SU-DHL-6 (cell line): ENCODE data around the gene DPH1.
A peak's percentile ranks its signal among the peaks of the same experiment; 100 is the strongest.

Experiments
- H2AFZ ChIP-seq: fragments of 200-600 bp; sonication (generic); 2 replicates; pipeline ENCODE4 v1.6.1; 2014; ENCODE audit warnings: low read depth, mild to moderate bottlenecking, moderate library complexity, mixed read lengths, antibody characterized with exemption, low read length; ENCODE audit not compliant: severe bottlenecking
- H3F3A ChIP-seq: fragments of 200-600 bp; shearing (Covaris generic); 2 replicates; pipeline ENCODE4 v1.6.0; 2016; ENCODE audit warnings: antibody characterized with exemption, mild to moderate bottlenecking; ENCODE audit not compliant: insufficient read depth
- H3K27ac ChIP-seq: fragments of 200-600 bp; sonication (generic); 2 replicates; pipeline ENCODE4 v1.5.1; 2016; ENCODE audit warnings: low read depth, mild to moderate bottlenecking, low read length, moderate library complexity, mixed read lengths
- H3K27me3 ChIP-seq: fragments of 200-600 bp; sonication (generic), shearing (Covaris generic); 2 replicates; pipeline ENCODE4 v1.6.0; 2014; ENCODE audit warnings: mild to moderate bottlenecking, low read length
- H3K36me3 ChIP-seq: fragments of 200-600 bp; sonication (generic); 2 replicates; pipeline ENCODE4 v1.6.1; 2014; ENCODE audit warnings: mild to moderate bottlenecking, low read length, mixed read lengths
- H3K4me2 ChIP-seq: fragments of 300-600, 200-600 bp; shearing (Covaris generic), sonication (generic); 2 replicates; pipeline ENCODE4 v1.6.0; 2014; ENCODE audit warnings: low read length, low read depth, mild to moderate bottlenecking; ENCODE audit not compliant: poor library complexity, severe bottlenecking
- H3K4me3 ChIP-seq: fragments of 200-600 bp; sonication (generic); 2 replicates; pipeline ENCODE4 v1.5.1; 2014; ENCODE audit warnings: antibody characterized with exemption, low read length, mild to moderate bottlenecking, mixed read lengths; ENCODE audit not compliant: insufficient read depth, poor library complexity, severe bottlenecking
- H3K79me2 ChIP-seq: fragments of 200-600 bp; sonication (generic); 2 replicates; pipeline ENCODE4 v1.6.1; 2014; ENCODE audit warnings: mild to moderate bottlenecking, low read length, moderate library complexity; ENCODE audit not compliant: insufficient read depth
- H3K9ac ChIP-seq: fragments of 200-600 bp; sonication (generic); 2 replicates; pipeline ENCODE4 v1.7.0; 2014; ENCODE audit warnings: mild to moderate bottlenecking, low read length
- H3K9me2 ChIP-seq: fragments of 200-600 bp; sonication (generic); replicated peaks from 2 replicates; pipeline ENCODE4 v1.6.1; 2014; ENCODE audit warnings: low read length; ENCODE audit not compliant: insufficient read depth
- H3K9me3 ChIP-seq: fragments of 200-600 bp; sonication (generic); 2 replicates; pipeline ENCODE4 v1.6.1; 2014; ENCODE audit warnings: low read length, mixed read lengths; ENCODE audit not compliant: insufficient read depth
- H4K20me1 ChIP-seq: fragments of 200-600 bp; sonication (generic); 2 replicates; pipeline ENCODE4 v1.6.1; 2014; ENCODE audit warnings: low read depth, mild to moderate bottlenecking, antibody characterized with exemption, low read length, moderate library complexity, mixed read lengths
- EZH2phosphoT487 ChIP-seq: fragments of 200-600 bp; sonication (generic), shearing (Covaris generic); conservative IDR thresholded peaks from 2 replicates; pipeline ENCODE4 v1.6.1; 2018; ENCODE audit warnings: mild to moderate bottlenecking, antibody characterized with exemption, low read length, moderate library complexity, mixed read lengths
- TF ChIP-seq, protein P1 (sequence below): fragments of 200-600 bp; sonication (generic); IDR thresholded peaks from one replicate; pipeline ENCODE4 v1.5.1; 2017; ENCODE audit warnings: antibody characterized with exemption, mild to moderate bottlenecking, low read length, moderate library complexity; ENCODE audit not compliant: insufficient read depth, poor library complexity, severe bottlenecking

Gene DPH1

DNA sequence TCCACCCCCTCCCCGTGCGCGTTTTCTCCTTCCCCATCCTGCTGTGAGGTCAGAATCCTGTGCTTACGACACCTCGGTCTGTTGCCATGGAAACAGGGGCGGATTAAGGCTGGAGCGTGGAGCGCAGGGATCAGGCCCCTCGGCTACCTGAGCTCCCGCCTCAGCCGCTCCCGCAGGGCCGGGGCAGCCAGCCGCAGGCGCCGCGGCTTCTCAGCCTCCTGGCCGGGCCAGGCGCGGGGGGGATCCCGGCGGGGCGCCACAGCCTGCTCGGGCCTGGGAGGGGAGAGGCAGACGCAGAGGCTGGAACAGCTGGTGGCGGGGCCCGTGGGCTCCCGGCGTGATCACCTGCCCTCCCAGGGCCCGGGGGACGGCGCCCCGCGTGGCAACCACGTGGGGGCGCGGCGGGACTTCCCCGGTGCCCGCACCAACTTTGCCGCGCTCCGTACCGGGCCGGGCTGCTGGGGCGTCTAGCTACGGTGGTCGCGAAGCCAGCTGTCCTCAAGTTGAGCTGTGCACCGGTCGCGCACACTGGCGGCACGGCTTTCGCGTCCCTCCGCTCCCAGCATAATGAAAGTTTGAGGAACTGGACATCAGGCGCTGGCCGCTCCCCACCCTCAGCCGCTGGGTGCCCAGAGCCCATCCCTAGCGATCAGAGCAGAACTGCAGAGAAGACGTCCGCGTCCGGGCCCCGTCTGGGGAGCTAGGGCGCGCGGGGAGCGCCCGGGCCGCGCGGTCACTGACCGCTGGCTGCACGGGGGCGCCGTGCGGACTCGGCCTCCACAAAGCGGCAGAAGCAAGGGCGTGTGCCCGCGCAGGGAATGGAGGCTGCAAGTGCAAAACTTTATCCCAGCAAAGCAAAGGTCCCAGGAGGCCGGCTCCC lies 6.0 kb upstream of the DPH1 start:
- no peaks in the 10 kb centered on the region for H3K27me3 ChIP-seq

DNA sequence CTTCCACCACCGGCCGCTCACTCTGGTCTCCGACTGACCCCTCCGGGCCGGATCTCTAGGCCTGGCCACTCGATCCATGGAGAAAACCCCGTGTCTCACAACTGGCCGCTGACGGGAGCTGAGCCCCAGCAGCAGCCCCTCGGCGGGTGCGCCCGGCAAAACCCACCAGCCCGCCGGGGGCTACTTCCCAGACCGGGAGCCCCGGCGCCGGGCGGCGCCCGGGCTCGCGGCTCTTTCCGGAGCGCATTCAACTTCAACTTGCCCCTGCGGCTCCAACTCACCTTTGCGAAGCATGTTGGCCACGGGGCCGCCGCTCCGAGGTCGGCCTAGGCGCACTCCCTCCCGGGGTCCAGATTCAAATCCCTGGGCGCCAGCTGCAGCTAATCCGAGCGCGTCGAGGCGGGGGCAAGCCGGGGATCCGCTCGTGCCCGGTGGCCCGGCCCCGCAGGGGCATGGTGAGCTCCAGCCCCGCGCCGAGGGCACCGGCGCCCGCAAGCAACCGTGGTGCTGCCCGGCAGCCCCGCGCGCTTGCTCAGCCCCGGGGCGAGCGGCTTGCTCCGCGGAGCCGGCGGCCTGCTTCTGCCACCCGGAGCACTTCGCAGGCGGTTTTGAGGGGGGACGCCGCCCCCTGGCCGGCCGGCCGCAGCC lies 5.3 kb upstream of the DPH1 start:
- H3K4me2 ChIP-seq, result peak overlapping the region; percentile 13
- no peak overlapping the region for H3K27ac ChIP-seq
- no peaks in the 10 kb centered on the region for H3K79me2 ChIP-seq
- H3F3A ChIP-seq, result no peaks in the 10 kb centered on the region
- no peak overlapping the region for H3K9ac ChIP-seq
- no peaks in the 10 kb centered on the region for H3K9me2 ChIP-seq
- no peak overlapping the region for H3K4me3 ChIP-seq
- no peaks in the 10 kb centered on the region for H3K36me3 ChIP-seq
- H3K9me3 ChIP-seq, result no peaks in the 10 kb centered on the region
- no peaks in the 10 kb centered on the region for H3K27me3 ChIP-seq
- no peak overlapping the region for H2AFZ ChIP-seq
- H4K20me1 ChIP-seq, result no peaks in the 10 kb centered on the region
- TF ChIP-seq, protein P1, sequence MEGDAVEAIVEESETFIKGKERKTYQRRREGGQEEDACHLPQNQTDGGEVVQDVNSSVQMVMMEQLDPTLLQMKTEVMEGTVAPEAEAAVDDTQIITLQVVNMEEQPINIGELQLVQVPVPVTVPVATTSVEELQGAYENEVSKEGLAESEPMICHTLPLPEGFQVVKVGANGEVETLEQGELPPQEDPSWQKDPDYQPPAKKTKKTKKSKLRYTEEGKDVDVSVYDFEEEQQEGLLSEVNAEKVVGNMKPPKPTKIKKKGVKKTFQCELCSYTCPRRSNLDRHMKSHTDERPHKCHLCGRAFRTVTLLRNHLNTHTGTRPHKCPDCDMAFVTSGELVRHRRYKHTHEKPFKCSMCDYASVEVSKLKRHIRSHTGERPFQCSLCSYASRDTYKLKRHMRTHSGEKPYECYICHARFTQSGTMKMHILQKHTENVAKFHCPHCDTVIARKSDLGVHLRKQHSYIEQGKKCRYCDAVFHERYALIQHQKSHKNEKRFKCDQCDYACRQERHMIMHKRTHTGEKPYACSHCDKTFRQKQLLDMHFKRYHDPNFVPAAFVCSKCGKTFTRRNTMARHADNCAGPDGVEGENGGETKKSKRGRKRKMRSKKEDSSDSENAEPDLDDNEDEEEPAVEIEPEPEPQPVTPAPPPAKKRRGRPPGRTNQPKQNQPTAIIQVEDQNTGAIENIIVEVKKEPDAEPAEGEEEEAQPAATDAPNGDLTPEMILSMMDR, result no peak
- no peak for TF ChIP-seq EZH2phosphoT487

More for the DNA sequence above, 6.0 kb upstream of the DPH1 start:
- H3K9ac ChIP-seq, result no peak overlapping the region
- no peak overlapping the region for H3K27ac ChIP-seq
- H3K36me3 ChIP-seq, result no peaks in the 10 kb centered on the region
- no peaks in the 10 kb centered on the region for H4K20me1 ChIP-seq
- H3K9me3 ChIP-seq, result no peaks in the 10 kb centered on the region
- H3F3A ChIP-seq, result no peaks in the 10 kb centered on the region
- H3K9me2 ChIP-seq, result no peaks in the 10 kb centered on the region
- no peak overlapping the region for H3K4me3 ChIP-seq
- no peak overlapping the region for H3K4me2 ChIP-seq
- no peak overlapping the region for H2AFZ ChIP-seq
- H3K79me2 ChIP-seq, result no peaks in the 10 kb centered on the region
- TF ChIP-seq, protein P1, result no peak
- TF ChIP-seq EZH2phosphoT487, result no peak

DNA sequence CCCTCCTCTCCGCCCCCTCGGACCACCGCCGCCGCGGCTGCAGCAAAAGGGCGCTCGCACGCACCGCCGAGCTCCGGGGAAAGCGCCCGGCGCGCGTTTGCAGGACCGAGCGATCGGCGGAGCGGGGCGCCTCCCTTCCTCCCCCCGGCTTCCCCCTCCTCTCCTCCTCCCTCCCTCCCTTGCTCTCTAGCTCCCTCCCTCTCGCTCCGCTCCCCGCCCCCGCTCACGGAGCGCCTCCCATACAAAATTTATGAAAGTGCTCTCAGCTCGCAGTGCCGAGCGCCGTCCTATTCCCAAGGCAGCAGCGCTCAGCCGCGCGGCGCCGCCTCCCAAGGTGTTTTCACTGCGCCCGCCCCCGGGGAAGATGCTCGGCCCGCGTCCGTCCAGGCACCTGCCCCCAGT lies 4.7 kb upstream of the DPH1 start, which contains the start of gene RTN4RL1:
TSS of gene RTN4RL1 (minus strand) at position 115 of the 402 bp plus-strand sequence. CDS start 469 bp downstream, outside the sequence.
- Histone ChIP-seq H2AFZ (no peak within 1 kb of the TSS), H3K9ac (no peak within 1 kb of the TSS)

More for the DNA sequence above, 4.7 kb upstream of the DPH1 start, which contains the start of gene RTN4RL1:
- Histone ChIP-seq H3K4me3 (no peak within 1 kb of the TSS), H3K9me2 (no peaks in the 10 kb centered on the region), H3K4me2 (peak within 1 kb of the TSS; percentile 13), H3K9me3 (no peaks in the 10 kb centered on the region), H3K27me3 (no peaks in the 10 kb centered on the region), H3K79me2 (no peaks in the 10 kb centered on the region), H3K27ac (no peak within 1 kb of the TSS), H3K36me3 (no peaks in the 10 kb centered on the region), H4K20me1 (no peaks in the 10 kb centered on the region), H3F3A (no peaks in the 10 kb centered on the region)
- no peak for TF ChIP-seq EZH2phosphoT487
- TF ChIP-seq, protein P1, result no peak
